CD1c-positive myeloid dendritic cell (primary cell): Measurements from ENCODE around the gene HSP90AB1.

Source experiments
- DNase-seq: peaks from one replicate; pipeline ENCODE4 v3.0.0-alpha.2; 2016; ENCODE audit errors: extremely low spot score

Gene HSP90AB1

DNA sequence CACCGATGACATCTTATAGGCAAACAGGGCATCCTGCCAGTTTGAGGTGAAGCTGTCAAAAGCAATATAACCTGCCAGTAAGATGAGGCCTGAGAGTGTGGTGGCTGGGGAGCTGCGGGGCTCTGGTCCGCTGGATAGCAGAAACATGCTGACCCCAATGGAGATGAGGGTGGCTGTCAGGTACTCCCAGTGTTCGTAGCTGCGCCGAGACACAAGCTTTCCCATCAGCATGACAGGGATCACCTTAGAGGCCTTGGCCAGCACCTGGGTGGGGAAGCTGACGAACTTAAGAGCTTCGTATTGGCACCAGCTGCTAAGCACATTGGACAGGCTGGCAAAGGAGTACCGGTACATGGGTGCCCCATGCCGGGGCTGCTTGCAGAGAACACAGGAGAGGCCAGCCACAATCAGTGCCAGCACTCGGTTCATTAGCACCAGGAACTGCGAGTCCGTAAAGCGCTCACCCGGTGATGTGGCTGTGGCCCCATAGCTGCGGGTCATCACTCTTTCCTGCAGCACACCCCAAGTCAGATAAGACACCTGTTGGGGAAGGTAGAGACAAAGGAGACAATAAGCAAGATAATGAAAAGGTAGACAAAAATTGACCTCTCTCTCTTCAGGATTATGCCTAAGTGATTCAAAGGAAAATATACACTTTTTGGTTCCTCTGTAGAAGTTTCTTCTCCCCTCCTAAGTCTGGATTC is 8.4 kb downstream of the HSP90AB1 start:
- DNase-seq = no peak

DNA sequence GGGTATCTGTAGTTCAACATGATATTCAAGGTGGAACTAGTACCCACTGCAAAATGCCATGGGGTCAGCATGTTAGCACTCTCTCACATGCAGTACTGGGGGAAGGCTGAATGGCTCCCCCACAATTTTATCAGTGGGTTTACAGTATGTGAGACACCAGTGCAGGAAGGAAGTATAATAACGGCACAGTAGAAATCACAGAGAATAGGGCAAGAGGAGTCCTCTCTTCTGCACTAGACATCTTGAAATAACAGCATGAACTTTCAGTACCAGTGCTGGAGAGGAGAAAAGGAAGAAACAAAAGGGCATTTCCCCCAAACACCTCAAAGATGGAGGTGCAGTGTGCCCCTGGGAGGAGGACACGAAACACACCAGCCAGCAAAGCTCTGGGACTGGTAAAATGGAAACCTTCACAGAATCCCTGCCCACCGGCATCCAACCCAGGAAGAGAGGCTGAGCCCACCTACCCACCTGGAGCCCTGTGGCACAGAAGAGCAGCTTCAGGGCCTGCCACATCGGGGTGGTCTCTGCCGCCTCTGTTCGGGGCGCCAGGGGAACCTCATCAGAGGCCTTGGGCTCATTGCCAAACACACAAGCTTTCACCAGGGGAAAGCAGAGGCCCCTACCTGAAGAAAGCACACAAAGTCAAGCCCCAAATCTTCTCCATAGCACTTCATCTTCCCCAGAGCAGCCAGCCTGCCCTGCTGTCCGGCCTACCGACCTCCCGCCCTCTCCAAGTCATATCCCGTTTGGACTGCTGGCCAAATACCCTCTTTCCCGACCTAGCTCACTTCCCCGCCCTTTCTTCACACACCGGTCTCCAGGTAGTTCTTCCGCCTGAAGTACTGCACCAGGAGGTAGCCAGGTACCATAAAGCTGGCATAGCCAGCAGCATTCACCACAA is 9.2 kb downstream of the HSP90AB1 start:
- no peak for DNase-seq

DNA sequence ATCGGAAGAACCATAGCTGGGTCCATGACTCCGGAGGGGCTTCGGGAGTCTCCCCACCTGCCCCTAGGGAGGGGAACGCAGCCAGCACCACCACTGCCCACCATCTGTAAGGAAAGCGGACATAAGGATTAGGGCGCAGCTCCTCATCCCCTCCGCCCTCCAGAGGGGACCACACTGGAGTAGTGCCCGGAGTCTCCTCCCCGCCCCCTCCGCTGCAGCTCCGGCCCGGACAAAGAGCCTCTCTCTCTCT is 9.8 kb downstream of the HSP90AB1 start:
- DNase-seq = no peak

DNA sequence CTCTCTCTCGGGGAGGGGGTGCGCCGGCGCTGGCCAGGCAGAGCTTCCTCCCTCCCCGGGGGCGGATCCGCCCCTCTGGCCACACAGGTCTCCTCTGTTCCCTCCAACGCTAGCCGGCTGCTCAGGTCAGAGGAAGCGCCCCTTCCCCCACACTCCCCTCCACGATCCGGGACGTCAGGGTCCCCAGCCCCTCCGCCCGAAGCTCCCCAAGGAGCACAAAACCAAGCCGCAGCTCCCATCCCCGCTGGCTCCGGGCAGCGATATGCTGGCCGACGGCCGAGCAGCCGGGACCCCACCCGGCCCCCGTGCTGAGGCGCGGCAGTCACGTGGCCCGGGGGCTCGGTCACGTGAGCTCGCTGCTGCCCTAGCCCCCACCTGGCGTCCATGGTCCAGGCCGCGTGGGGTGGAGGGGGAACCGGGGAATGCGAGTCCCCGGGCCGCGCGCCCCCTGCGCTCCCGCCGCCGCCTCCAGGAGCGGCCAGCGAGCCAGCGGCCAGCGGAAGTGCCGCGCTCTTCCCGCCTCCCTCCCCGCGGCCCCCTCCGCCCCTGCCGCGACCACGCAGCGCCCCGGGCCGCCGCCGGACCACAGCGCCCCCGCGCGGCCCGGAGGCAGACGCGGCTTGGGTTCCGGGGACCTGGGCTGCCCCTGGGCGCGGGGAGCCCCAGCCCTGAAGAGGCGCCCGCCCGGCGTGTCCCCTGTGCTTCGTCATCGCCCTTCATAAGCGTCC is 10.3 kb downstream of the HSP90AB1 start, which contains the start of gene SLC35B2:
SLC35B2 (minus strand) TSS at position 504 of the 728 bp plus-strand sequence; CDS start at position 386, 118 bp downstream.
- peak; percentile 59 for DNase-seq

DNA sequence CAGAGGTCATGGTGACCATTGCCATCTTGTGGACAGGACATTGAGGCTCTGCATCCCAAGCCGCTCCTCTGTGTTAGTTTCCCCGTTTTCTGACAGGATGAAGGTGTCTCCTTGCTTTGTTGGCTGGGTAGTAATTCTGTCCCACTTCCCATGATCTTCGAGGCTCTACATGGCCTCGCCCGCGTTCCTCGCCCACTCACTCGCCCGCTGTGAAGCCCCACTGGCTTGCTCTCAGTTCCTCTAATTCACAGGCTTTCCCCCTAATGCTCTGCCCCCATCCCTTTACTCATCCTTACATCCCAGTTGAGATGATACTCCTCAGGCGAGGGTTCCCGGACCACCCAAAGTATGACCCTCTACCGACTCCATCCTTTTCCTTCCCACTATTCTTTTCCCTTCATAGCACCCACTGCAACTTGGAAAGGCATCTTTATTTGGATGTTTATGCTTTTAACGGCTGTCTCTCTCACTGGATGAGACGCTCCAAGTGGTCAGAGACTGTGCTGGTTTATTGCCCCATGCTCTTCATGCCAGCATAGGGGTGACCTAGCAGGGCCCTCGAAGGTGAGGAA is 10.9 kb downstream of the HSP90AB1 start:
- peak; percentile 91 for DNase-seq

DNA sequence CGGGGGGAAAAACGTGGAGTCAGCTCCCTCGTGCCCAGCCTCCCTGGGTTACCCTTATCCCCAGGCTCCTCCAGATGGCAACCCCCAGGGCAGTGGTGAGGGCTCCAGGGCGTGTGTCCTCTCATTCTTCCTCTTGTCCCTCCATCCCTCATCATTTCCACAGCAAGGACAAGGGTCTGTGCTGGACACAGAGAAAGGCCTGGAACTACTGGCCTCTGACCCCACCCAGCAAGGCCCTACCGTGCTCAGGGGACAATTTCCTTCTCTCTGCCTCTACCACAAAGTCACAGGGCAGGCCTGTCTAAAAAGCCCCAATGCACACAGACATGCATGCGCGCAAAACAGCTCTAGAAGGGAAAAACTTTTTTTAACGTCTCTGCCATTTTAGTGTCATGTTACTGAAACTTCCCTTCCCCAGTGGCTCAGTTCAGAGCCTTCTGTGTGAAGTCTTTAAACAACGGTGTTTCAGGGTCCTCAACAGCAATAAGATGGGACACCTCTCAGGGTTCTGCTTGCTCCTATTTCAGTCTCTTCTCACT is 11.5 kb downstream of the HSP90AB1 start:
- no peak for DNase-seq

DNA sequence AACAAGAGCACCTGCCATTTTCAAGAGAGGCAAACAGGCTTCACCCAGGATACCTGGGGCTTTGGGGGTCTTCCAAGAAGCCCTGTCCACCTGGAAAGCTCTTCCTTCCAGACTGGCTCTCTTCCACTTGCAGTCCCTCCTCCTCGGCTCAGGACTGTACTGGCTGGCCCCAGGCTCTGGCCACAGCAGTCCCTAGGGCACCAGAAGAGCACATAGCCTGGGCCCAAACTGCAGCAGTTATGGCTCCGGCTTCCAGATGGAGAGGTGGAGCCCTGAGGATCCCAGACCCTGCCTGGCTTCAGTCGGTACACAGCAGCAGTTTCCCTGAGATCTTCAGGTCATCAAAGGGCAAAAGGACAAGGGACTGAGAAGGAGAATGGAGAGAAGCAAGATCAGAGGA is 12.0 kb downstream of the HSP90AB1 start:
- no peak for DNase-seq

DNA sequence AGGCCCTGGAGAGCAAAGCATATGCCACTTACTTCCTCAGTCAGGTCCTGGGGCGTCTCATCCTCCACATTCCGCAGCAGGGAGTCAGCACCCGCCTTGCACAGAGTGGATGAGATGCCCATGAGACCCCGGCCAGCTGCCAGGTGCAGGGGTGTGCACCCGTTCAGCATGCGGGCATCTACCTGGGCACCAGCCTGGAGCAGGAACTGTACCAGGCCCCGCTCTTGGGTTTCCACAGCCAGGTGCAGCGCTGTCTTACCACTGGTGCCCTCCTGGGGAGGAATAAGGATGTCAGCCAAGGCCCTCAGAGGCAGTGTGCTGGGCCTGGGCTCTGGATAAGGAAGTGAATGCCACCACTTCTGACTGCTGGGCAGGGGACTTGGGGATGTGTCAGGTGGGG is 13.1 kb downstream of the HSP90AB1 start:
- DNase-seq = no peak

DNA sequence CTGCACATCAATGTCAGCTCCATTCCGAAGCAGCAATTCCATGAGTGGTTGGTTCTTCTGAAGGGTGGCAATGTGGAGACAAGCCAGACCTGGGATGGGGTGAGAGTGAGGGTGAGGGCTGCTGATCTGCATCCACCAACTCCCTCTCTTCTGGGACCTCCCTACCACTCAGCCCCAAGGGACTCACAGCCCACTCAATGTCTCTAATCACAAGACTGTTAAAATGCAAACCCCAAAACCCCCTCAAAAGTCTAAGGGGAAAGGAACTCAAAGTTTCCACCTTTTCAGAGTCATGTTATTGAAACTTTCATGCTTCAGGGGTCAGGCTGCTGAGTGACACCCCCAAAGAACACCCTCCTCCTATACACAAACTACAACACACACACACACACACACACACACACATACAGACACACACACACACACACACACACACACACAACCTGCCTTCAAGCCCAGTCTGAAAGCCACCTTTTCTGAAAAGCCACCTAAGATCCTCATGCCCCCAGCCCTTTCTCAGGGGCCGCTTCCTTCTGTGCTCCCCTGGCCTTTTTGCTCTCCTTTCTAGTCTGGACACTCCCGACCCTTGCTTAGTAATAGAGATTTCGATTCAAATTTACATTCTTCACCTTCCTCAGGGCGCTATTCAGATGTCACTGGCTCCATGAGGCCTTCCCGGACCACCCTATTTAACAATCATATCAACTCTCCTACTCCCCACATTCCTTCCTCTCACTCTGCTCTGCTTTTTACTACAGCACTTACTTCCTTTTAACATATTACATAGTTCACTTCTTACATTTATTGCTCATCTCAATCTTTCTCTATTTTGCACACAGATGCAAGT is 13.8 kb downstream of the HSP90AB1 start:
- DNase-seq = no peak

DNA sequence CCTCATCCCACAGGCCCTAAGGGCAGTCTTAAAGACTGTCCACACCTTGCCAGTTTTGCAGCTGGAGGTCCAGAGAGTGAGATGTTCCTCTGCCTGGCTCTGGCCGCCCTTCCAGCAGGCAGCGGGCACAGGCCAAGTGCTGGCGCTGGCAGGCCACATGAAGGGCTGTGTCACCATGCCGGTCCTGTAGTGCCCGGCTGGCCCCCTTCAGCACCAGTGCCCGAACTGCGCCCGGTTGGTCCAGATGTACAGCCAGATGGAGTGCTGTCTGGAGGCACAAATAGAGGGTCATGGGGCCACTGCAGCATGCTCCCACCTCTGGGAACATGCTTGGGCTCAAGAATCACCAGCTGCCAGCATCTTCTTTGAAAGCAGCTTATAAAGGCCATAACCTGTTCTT is 14.7 kb downstream of the HSP90AB1 start:
- DNase-seq = no peak

DNA sequence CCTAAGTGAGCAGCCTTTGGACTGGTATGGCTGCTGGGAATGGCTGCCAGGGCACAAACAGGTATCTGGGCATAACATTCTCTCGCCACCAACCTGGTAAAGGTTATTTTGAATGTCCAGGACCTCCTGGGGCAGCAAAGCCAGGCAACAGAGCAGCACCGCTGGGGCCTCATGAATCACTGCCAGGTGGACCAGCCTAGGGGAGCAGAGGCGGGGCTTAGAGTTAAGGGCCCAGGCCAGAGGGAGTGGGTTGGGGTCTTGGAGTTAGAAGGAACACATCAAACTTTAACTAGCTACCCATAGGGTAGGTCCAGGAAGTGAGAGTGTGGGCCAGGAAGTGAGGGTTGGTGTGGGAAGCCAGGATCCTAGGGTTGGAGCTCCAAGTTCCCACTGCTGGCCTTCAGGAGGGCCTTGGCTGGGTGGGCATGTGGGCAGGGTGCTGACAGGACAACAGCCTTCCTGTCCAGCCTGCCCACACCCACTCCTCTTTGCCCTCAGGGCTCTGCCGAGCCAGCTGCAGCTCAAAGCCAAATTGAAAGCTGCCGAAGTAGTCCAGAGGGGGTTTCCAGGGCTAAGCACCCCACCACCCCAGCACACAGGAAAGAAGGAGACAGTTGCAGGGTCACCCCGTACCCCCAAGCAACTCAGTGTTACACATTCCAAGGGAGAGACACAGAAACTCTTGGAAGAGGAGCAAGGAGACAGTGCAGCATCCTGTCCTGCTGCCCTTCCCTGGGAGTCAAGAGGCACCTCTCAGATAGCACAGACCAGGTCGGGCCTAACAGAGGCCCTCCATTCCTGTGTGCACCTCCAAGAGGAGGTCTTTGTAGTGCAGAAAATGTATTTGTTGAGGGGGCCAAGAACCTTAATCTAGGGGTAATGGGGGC is 15.8 kb downstream of the HSP90AB1 start:
- DNase-seq = peak; percentile 57

DNA sequence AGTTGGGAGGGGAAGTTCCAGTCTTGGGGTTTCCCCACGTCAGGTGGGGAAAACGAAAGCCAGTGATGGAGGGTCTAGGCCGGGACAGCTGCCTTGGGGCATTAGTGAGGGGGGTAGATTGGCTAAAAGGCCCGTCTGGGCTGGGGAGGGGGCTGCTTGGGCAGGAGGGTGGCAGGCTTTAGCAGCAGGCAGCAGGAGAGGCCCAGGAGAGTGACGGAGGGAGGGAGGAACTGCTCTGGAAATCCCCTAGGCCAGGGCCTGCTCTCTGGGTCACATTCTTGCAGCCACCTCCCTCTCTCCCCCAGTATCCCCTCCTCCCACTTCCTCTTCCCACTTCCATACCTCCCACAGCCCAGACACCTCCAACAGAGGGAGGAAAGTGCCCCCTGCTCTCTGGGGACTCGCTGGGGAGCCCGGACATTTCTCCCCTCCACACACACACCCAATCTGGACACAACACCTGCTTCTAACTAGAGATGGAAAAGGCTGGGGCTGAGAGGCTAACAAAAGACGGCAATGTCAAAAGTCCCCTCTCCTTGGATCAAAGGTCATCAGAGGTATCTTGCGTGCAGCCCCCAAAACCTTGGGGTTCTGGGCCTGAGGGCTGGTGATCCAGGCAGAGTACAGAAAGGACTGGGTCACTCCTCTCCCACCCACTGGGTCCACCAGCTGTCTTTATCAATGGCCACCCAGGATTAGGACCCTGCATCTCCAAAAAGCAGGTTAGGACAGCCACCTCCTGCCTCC is 16.6 kb downstream of the HSP90AB1 start:
- DNase-seq = peak; percentile 72

DNA sequence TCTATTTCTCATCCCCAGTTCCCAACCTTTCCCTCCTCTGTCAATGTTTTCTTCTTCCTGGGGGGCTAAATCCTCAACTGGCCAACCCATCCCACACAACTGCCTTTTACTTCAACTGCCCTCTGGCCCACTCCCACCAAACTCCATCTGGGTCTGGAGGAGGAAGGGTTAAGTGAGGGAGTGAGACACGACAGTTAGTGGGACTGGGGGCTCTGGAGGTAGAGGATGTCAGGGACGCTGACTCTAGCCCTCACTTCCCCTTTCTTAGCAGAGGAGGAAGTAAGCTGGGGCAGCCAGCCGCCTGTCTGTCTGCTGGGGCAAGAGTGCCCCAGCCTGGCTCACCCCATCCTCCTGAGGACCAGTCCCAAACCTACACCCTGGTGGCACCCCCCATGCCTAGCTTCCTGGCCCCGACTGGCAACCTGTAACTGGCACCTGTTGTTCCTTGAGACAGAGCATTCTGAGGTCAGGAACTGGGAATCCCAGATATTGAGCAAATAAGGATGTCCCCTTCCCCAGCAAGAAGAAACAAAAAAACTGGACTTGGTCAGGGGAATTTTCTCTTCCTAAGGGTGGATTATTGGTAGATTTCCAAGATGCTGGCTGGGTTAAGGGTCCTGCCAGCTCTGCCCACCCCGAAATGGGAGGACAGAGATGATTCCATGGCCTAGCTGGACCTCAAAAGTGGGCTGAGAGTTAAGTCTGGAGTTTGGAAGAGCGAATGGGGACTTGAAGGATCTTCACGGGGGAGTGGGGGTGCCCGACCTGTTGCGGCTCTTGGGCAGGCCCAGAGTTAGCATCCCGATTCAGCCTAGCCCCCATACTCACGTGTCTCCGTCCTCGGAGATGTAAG is 17.5 kb downstream of the HSP90AB1 start:
- DNase-seq = peak; percentile 83

DNA sequence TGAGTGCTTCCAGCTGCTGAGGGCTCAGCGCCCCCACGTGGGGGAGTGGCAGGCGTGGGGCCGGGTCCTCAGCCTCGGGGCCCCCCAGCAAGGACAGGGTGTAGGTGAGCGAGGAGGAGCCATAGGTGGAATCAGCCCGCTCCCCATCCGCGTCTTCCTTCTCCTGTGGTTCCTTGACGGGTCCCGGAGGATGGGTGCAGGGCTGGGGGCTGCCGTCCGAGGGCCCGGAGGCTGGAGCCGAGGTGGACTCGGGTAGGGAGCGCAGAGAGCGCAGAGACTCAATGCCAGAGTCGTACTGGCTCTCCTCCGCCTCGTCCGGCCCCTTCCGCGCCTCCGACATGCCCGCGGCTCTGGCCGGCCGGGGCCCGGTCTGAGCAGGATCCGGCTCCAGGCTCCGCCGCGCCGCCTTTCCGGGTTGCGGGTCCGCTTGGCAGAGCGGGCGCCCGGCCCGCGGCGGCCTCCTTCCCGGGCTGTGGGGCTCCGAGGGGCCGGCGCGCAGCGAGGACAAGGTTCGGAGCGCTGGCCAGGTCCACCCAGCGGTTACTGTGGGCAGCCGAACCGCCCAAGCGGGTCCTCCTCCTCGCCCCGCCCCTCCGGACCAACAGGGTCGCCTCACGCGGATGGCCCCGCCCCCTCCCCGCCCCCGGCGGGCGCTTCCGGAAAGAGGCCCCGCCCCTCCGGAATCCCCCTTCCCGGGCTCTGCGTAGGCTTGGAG is 18.3 kb downstream of the HSP90AB1 start, which contains the start of gene NFKBIE:
NFKBIE (minus strand) TSS at position 545 of the 715 bp plus-strand sequence; CDS start at position 340, 205 bp downstream.
- peak; percentile 98 for DNase-seq

DNA sequence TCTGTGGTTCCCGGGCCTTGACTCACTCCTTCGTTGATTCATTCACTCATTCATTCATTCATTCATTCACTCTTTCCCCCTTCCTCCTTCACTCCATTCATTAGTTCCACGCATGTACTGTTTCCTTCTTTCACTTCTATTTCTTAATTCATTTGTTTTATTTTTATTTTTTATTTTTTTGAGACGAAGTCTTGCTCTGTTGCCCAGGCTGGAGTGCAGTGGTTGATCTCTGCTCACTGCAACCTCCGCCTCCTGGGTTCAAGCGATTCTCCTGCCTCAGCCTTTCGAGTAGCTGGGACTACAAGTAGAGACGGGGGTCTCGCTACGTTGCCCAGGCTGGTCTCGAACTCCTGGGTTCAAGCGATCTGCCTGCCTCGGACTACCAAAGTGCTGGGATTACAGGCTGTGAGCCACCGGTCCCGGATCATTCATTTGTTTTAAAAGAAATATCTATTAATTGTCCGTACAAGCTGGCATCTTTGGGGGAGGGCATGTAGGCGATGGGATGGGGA is 18.9 kb downstream of the HSP90AB1 start:
- DNase-seq = no peak

DNA sequence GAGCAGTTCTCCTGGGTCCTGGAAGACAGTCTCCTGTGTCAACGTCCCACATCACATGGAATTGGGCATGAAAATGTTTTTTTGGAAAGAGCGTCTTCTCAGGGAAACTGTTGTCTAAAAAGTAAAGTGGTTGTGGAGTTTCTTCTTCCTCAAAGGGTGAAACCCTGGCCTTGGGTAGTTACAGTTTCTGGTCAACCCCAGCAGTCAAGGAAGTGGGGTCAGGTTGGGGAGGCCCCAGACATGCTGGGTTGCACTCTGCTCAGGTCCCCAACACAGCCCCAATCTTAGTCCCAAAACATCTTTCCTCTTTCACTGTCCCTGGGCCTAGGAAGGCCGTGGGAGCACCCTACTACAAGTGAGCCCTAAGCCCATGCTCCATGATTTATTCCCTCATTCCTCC is 19.4 kb downstream of the HSP90AB1 start:
- no peak for DNase-seq

DNA sequence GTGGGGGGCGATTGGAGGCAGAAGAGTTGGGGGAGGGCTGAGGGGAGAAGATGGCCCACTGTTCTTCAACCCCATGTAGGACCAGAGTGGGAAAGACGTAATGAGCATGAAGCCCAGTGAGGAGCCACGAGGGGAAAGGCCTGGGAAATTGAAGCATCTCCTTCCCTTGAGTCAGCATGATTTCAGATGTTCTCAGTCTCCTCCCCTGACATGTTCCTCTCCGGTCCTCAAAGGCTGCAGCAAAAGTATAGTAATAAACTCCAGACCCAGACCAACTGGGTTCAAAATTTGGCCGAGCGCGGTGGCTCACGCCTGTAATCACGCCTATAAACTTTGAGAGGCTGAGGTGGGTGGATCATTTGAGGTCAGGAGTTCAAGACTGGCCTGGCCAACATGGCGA is 20.4 kb downstream of the HSP90AB1 start:
- no peak for DNase-seq
